GM18507 (cell line): ENCODE results near the gene ASB4.
"Not testable (repeated sequence)": the region's sequence is repeated elsewhere in the genome, so short reads cannot be mapped to it uniquely, and the experiment has no call there.

Experiments used
- DNase-seq: peaks from one replicate; pipeline ENCODE4 v3.0.0; 2011; ENCODE audit warnings: low read depth; ENCODE audit not compliant: insufficient read length; ENCODE audit errors: extremely low spot score
- FAIRE-seq: peaks from 2 replicates; lab custom pipeline; 2011; peaks lifted over from hg19 to GRCh38; lab: Jason Lieb, UNC

Gene ASB4

DNA sequence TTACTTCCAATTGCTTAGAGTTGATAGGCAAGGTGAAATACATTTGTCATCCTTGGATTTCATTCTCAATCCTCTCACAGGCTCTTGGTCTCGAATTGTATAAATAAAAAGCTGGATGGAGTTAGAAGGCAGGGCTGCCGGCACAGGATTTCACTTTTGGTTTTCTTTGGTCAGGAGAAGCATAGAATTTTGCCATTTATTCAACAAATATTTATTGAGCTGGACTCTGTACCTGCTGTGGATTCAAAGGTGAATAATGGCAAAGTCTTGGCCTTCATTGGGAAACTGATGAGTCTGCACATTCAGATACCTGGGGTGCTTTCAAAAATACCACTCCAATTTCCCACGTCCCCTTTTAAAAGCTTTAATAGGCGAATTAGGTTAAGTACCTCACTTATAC is 60.9 kb downstream of the ASB4 start:
- FAIRE-seq (no peak), DNase-seq (no peak)

DNA sequence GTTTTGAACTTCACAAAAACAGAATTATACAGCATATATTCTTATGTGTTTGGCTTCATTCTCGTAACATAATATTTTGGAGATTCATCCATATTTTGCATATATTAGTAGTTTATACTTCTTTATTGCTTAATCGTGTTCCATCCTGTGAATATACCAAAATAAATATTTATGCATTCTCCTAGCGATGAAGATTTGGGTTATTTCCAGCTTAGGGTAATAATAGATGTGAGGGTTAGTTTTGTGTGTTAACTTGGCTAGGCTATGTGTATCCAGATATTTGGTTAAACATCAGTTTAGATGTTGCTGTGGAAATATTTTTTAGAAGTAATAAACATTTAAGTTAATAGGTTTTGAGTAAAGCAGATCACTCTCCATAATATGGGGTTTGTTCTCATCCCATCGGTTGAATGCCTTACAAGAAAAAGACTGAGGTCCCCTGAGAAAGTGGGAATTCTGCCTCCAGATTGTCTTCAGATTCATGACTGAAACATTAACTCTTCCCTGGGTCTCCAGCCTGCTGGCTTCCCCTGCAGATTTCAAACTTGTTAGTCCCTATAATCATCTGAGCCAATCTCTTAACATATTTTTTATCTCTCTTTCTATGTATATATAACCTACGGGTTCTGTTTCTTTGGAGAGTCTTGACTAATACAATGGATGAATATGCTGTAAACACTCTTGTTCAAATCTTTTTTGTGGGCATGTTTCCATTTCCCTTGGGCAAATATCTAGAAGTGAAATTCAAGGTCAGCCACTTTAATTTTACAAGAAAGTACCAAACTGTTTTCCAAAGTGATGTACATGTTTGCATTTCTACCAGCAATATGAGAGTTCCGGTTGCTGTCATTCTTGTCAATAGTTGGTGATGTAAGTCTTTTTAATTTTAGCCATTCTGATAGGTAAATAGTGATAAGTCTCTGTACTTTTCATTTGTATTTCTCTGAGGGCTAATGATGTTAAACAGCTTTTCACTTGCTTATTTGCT is 61.9 kb downstream of the ASB4 start:
- FAIRE-seq, result no peak
- DNase-seq, result no peak

DNA sequence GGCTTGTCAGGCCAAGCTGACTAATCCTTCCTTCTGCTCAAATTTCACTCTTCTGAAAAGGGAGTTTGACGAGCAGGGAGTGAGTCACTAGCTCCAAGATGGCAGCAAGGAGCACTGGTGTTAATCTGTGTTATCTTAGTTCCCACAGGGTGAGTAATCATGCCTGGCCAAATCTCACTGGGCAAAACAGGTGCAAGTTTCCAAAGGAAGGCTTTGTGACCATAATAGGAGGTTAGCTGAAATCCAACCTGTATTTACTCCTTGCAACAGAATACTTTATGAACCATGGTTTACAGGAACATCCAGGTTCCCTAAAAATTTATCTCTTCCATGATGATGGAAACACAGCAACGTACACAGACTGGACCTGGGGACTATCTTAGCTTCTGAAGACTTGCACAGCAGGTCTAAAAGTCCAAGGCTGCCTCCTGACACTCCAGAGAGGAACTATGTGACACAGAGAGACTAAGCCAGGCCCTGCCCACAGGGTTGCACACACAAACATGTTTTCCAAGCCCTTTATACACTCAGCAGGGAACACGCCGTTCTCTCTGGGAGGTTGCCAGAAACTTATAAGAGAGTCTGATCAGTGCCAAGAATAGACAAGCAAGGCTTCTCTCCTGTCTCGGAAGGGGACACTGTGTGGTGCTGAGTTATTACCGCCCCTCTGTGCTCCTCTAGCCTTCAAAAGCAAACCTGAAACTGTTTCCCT is 64.2 kb downstream of the ASB4 start:
- FAIRE-seq (no peak), DNase-seq (no peak)

DNA sequence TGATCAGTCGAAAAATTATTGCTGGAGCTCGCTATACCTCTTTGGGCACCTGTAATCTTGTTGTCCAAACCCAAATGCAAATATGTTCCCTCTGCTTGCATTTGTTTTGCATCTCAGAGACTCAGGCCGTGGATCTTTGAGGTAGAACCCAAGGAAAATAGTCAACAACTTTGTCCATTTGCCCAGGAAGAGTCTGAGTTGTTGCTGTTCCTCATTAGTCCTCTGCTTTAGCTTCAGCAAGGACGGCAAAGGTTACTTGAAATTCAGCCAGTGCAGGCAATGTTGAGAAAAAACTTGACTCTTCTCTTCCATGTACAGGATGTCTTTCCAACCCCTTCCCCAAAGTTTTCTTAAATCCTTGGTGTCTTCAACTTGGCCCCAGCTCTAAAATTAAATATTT is 64.8 kb downstream of the ASB4 start:
- no peak for DNase-seq
- no peak for FAIRE-seq

DNA sequence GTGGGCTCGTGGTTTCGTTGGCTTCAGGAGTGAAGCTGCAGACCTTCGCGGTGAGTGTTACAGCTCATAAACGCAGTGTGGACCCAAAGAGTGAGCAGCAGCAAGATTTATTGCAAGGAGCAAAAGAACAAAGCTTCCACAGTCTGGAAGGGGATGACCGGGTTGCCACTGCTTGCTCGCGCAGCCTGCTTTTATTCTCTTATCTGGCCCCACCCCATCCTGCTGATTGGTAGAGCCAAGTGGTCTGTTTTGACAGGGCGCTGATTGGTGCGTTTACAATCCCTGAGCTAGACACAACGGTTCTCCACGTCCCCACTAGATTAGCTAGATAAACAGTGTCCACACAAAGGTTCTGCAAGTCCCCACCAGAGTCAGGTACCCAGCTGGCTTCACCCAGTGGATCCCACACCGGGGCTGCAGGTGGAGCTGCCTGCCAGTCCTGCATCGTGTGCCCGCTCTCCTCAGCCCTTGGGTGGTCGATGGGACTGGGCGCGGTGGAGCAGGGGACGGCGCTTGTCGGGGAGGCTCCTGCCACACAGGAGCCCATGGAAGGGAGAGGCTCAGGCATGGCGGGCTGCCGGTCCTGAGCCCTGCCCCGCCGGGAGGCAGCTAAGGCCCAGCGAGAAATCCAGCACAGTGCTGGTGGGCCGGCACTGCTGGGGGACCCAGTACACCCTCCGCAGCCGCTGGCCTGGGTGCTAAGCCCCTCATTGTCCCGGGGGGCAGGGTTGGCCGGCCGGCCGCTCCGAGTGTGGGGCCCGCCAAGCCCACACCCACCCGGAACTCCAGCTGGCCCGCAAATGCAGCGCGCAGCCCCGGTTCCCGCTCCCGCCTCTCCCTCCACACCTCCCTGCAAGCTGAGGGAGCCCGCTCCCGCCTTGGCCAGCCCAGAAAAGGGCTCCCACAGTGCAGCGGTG is 66.5 kb downstream of the ASB4 start:
- FAIRE-seq, DNase-seq: not testable (repeated sequence)

DNA sequence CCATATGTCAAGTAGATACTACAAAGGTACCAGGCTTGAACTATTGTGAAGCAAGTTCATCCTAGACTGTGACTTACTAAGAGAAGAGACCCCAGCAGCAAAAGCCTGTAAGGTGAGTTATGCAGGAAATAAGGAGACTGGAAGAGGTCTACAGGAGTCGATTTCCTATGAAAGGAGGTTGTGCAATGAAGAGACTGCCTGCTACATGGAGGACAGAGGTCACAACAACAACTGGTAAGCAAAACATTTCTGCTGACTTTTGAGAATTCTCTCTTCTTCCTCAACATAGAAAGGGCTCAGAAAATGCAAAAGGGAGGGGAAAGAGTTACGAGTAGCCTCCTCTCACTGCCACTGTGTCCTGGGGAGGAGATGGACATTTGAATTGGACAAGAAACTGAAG is 68.2 kb downstream of the ASB4 start:
- FAIRE-seq (no peak), DNase-seq (no peak)

DNA sequence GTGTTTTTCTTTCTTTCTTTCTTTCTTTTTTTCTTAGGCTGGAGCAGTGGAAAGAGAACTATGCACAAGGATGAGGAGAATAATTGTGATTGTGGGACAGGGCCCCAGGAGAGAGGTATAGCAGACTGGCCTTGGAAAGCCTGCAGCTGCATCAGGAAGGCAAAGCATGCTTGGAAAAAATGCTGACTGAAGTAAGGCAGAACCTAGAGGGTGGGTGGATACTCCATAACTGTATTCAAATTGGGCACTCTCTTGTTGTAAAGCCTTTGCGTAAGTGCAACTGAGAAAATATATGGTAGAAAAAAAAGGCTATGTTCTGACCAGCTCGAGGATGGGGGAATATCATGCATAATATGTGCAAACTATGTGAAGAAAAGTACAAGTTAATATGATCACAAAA is 71.0 kb downstream of the ASB4 start:
- DNase-seq (no peak), FAIRE-seq (no peak)

DNA sequence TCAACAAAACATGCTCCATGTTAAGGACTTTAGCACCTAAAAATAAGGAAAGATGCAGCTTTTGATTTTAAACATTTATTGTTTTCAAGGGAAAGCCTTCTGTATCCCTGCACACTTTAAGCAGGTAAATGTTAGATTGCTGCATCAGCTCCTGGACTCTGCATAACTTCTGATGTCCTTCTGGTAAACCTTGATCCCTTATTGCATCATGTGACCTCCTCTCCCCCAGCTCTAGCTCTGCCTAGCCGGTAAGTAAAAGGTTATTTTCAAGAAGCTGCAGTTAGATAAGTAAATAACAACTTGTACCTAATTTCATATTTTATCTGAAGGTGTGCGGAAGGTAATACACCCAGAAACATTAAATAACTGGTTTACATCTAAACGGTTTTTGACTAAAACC is 73.1 kb downstream of the ASB4 start:
- FAIRE-seq (no peak), DNase-seq (no peak)

DNA sequence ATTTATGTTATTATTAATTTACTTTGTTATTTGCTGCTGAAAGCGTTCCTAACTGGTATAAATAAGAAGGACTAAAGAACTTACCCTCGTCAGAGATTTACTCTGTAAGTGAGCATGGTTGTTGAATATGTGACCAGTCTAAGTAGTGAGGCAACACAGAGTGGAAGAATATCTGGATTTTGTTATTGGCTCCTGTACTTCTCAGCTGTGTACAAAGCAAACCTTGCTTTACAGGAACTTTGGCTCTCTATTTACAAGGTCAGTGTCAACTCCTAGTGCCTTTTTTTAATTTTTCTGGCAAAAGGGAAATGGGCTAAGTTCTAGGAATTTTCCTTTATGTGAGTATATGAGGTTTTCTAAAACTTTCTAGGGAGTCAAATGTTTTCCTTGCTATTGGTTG is 74.9 kb downstream of the ASB4 start:
- DNase-seq, result no peak
- no peak for FAIRE-seq

DNA sequence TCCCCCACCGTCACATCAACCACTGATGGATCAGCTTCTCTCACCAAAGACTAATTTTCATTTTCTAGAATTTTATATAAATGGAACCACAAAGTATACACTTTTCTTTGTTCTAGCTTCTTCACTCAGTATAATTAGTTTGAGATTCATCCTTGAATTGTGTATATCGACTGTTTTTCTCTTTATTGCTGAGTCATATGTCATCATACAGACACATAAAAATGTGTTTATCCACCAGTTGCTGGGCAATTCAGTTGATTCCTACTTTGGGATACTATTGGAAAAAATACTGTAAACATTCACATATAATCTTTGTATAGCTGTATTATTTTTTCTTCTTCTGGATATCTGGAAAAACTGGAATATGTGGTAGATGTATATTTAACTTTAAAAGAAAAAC is 84.0 kb downstream of the ASB4 start:
- FAIRE-seq (no peak), DNase-seq (no peak)

DNA sequence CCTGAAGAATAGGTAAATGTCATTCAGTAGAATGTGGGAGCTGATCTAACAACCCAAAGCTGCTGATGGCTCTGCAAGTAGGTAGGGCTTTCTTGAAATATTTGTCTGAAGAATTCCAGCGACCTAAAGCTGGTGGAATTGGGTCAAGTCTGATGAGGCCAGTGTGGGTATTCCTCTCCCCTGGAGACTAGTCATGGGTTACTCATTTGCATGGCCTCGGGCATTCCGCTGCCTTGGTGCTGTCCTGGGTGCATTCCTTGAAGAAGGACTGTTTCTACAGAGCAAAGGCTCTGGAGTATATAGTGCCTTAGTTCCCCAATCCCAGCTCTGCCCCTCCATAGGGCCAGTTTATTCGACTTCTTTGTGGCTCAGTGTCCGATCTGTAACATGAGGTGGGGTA is 91.4 kb downstream of the ASB4 start:
- no peak for FAIRE-seq

DNA sequence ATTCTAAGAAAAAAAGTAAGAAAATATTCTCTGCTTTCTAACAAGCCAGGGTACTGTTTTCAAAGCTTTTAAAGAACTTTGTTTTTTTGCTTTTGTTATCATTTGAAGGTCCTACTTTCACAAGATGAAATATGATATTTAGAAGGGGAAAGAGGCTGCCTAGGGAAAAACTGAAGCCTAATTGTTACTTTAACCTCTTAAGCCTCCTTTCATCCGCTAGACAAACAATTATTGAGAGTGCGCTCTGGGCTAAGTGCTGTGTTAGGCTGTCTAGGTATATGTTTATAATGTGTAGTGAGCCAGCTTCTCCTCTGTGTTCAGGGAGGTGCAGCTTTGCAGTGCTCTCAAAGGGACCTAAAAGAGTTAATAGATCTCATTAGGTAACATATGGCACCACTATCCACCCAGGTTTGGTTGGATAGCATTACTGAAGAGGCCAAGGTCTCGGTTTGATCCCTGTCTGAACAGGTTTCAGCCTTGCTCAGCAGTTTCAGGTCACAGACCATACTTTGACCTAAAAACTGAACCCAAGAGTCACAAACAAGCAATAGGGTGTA is 92.6 kb downstream of the ASB4 start:
- FAIRE-seq (no peak), DNase-seq (no peak)

More for the DNA sequence above, 91.4 kb downstream of the ASB4 start:
- no peak for DNase-seq

DNA sequence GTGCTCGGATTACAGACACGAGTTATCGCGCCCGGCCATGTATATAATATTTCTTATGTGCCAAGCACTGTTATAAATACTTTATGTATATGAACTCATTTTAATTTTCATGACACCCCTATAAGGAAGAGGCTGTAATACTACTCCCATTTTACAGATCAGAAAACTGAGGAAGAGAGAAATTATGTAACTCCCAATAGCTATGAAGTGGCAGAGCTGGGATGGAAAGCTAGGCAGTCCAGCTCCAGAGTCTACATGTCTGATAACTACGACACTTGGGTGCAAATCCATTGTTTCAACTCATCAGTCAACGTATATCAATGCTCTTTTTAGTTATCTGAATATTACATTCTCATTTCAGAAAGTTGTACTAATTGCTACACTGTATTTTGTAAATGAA is 93.6 kb downstream of the ASB4 start:
- DNase-seq (no peak), FAIRE-seq (no peak)

DNA sequence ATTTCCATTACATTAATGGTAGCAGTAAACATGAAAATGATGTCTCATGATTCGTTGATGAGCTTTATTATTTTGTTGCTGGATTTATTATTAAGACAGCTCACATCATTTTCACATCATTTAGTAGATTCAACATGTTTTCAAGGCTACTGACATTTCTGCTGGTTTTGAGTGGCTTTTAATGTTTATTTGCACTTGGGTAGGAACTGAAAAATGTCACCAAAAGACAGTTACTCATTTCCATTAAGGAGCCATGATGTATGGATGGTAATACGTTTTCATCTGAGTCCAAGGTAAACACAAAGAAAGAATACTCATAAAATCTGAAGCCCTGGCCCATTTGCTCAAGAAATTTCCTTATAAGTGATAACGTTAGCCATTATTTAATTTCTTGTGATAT is 95.7 kb downstream of the ASB4 start:
- no peak for FAIRE-seq
- no peak for DNase-seq

DNA sequence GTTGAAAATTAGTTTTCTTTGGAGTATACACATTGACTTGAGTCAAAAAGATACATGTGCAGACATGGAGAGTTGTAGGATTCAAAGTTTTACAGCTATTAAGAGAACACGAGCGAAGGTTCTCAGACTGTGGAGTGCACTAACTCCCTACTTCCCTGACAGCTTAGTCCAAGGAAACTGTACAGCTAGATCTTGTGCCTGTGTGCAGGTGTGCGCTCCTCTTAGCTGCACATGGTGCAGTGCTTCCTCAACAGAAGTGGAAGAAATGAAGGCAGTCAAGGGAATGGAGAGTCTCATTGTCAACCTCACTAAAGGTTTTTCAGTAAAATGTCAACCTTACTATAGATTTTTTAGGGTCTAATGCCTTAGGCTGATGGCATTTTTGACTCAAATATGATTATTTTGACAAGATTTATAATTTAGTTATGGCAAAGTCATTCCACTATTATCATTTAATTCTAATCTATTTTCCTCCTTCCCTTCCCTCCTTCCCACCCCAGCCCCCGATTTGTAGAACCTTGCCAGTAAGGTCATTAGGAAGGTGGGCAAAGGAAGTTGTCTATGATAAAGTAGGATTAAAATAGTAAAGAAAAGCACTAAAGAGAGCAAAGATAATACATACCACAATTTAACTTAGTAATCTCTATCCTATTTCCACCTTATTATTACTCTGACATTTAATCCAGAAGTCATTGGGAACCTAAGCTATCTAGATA is 97.0 kb downstream of the ASB4 start:
- FAIRE-seq (no peak), DNase-seq (no peak)

DNA sequence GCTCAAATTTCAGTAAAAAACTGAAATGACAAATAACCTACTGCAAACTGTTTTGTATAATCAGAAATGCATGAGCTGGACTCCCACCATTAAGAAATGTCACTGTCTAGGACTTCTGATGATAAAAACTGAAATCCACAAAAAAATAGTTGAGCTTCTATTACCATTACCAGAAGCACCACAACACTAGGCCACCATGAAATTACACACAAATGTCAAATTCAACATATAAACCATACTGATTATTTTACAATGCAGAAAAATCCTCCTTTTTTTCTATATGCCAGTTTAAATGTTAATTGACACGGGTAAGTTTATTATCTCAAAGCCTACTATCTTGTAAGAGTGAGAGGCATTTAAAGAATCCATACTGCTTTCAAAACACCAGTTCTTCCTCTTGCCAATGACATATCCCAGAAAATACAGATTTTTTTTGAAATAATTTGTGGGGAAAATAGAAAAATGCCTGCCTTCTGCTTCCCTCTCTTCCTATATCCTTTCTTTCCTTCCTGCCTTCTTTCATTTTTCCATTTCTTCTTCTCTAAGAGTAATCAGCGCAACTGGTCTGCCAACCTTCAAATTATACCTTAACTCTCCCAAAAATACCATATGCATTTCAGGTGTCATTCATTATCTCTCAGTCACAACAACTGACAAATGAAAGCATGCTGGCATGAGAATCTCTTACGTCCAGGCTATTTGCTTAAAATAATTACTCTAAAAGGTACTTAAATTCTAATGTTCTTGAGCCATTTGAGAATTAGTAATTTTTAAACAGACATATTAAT is 98.3 kb downstream of the ASB4 start:
- DNase-seq (no peak), FAIRE-seq (no peak)

DNA sequence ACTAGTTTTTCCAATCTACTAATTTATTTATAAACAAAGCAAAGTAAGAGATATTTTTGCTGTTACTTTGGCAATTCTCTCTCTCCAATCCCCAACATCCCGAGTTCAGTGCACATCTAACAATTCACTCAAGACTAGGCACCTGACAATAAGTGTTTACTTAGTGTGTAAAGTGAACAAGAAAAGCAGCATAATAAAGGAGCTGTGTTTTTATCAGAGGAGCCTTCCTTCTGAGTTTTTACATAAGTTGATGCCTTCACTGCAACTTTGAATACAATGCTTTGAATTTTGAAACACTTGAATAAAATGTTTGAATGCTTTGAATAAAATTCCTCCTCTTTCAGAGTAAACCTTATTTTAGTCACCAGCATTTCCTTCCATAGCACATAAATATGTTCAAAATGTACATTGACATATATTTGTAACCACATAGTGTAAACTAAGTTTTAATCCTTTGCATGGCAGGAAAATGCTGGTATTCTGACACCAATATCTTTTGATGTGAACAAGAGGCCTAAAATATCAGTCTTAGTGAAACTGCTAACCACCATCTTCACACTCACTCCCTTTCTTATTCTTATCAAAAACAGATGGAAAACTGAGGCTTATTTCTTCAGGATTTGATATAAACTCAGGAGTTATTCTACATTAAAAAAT is 99.2 kb downstream of the ASB4 start:
- no peak for FAIRE-seq

DNA sequence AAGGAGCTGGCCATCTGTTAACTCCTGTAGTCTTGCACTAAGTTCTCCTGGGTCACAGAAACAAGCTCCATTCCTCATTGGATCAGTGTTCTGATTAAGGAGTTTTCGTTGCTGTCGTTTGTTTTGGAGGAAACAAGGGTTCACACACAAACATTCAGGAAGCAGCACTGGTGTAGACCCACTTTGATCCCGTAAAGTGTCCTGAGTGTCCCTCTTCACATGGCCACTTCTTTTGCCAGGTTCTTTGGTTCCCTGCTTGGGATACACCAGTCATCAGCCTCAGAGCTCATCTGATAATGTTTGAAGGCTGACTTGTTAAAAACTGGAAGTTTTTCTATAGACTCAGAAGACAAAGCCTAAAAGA is 99.7 kb downstream of the ASB4 start:
- FAIRE-seq, result no peak
- no peak for DNase-seq

More for the DNA sequence above, 99.2 kb downstream of the ASB4 start:
- no peak for DNase-seq
